Fibroblast of mammary gland (primary cell): ENCODE results near the gene SUSD4.

ENCODE experiments used
- DNase-seq: peaks from one replicate; pipeline ENCODE4 v3.0.0-alpha.2; 2010; ENCODE audit warnings: low read depth
- H3K4me3 ChIP-seq: 2 replicates; pipeline ENCODE4 v1.5.1; 2011; ENCODE audit warnings: low read depth, mild to moderate bottlenecking, low read length, moderate library complexity; ENCODE audit not compliant: control insufficient read depth
- CTCF ChIP-seq: conservative IDR thresholded peaks from 2 replicates; pipeline ENCODE4 v1.5.1; 2011; ENCODE audit warnings: low read depth, low read length, inconsistent platforms; ENCODE audit not compliant: control insufficient read depth, insufficient read depth

SUSD4 gene

GRCh38 chr1:223271085-223271781 lies 92.7 kb downstream of the SUSD4 start:
- DNase-seq: no peak
- no peak for TF ChIP-seq CTCF
- no peak overlapping the region for H3K4me3 ChIP-seq

- DNase-seq: no peak
- no peak overlapping the region for H3K4me3 ChIP-seq
These were observed 93.8 kb downstream of the SUSD4 start for GRCh38 chr1:223270155-223270554.

GRCh38 chr1:223269006-223269405 lies 95.0 kb downstream of the SUSD4 start:
- no peak for DNase-seq
- TF ChIP-seq CTCF: no peak
- no peak overlapping the region for H3K4me3 ChIP-seq

More at GRCh38 chr1:223270155-223270554, 93.8 kb downstream of the SUSD4 start:
- no peak for TF ChIP-seq CTCF

- no peak for TF ChIP-seq CTCF
- H3K4me3 ChIP-seq: no peak overlapping the region
- no peak for DNase-seq
These were observed 97.3 kb downstream of the SUSD4 start for GRCh38 chr1:223266632-223267172.

GRCh38 chr1:223264983-223265908 lies 98.7 kb downstream of the SUSD4 start:
- H3K4me3 ChIP-seq: no peak overlapping the region
- DNase-seq: no peak
- TF ChIP-seq CTCF: no peak

GRCh38 chr1:223264529-223264928 lies 99.4 kb downstream of the SUSD4 start:
- no peak for TF ChIP-seq CTCF
- no peak for DNase-seq
- no peak overlapping the region for H3K4me3 ChIP-seq
